Stimulated activated CD4-positive, alpha-beta T cell treated with anti-CD3 and anti-CD28 coated beads, Interleukin-15, amount 100 ng/mL, for 1 hour (primary cell): ENCODE data around the gene EPDR1.

Source experiments
- DNase-seq, 2 donors: peaks; one replicate each; pipeline ENCODE4 v3.0.0-alpha.2; 2020; ENCODE audit warnings: low read depth in 1 of 2, low spot score in 1 of 2

Gene EPDR1

GRCh38 chr7:37973915-37974314 lies 53.5 kb downstream of the EPDR1 start:
- DNase-seq = no peak

GRCh38 chr7:37974711-37975110 lies 54.3 kb downstream of the EPDR1 start:
- no peak for DNase-seq

DNA sequence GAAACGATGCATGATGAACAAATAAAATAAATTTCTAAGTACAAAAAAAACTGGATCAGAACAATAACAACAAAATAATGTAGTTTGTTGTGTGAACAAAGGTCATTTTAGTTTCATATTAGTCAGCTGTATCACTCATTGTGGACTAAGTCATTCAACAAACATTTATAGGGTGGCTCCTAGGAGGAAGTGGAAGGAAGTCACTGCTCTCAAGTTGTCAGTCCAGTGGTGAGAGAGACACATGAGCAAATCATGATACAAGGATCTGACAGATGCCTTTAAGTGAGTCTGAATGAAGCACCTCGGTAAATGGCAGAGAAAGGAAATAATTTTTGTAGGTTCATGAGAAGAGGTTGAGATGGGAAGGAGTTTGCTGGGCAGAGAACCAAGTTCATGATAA lies 56.8 kb downstream of the EPDR1 start:
- DNase-seq = no peak

DNA sequence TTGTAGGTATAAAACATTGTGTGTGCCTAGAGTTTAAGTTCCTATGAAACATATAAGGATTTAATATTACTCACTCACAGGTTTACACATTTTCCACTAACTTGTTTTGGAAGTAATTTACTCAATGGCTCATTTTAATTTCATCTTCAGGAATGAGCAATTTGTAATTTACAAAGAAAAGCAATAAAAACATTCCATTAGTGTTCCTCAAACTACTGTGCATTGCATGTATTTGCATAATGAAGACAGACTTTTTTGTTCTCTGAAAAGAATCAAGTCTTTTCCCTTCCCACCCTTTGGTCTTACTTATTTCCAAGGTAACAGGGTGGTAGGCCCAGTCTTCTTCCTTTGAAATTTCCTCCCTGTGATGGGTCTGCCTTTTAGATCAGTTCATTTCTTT lies 61.2 kb downstream of the EPDR1 start:
- no peak for DNase-seq

DNA sequence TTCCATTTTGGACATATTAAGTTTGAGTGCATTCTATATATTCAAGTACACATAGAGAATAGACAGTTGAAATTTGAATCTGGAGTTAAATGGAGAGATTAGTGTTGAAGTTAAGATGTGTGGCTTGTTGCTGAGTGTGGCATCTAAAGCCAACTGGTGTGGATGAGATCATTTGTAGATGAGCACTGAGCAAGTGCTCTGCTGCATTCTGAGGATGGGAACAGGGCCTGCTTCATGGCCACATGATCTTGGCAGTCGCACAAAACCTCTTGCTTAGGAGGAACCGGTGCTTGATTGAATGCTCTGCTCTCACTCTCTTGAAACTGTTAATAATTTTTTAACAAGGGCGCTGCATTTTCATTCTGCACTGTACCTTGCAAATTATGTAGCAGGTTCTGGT lies 62.0 kb downstream of the EPDR1 start:
- DNase-seq = no peak

DNA sequence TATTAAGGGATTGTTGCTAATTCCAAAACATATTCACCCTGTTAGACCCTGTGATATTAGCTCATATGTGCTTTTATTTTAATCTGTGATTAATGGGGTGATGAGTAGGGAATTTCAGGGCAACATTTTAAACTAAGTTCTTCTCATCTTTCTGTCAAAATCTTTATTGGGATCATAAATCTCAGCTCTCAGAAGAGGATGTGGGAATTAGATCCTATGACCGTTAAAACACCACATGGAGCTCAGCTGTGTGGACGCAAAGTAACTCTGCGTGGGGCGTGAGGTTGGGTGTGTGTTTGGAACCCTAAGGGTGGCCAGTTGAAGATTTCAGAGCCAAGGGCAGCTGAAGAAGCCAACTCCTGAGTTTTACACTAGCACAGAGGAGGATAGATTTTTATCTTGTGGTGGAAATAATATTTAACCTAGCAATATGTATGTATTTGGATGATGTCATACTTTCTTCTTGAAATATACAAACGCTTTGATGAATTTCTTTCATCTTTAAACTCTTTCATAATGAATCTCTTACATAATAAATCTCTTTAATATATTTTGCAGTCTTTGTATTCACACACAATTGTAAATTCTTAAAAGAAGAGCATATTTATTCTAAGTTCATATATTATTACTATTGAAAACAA lies 64.4 kb downstream of the EPDR1 start:
- no peak for DNase-seq

DNA sequence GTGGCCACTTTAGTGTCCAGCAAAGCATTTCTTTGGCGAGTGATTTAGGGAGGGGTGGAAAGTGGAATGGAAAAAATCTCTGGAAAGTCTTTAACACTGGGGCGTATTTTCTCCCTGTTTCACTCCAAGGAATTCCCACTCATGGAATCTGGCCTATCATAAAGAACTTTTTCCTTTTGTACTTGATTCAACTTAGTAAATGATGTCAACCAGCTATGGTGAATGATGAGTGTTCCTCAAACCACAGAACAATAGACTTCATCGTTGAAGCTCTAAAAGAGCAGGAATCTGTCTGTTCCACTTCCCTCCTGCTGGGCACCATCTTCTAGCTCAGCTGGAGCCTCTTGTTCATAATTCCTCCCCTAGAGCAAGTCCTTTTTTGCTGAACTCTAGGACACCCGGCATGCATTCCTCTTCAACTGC lies 66.5 kb downstream of the EPDR1 start:
- no peak for DNase-seq

- DNase-seq = no peak
These were observed 67.3 kb downstream of the EPDR1 start for GRCh38 chr7:37987732-37988131.

DNA sequence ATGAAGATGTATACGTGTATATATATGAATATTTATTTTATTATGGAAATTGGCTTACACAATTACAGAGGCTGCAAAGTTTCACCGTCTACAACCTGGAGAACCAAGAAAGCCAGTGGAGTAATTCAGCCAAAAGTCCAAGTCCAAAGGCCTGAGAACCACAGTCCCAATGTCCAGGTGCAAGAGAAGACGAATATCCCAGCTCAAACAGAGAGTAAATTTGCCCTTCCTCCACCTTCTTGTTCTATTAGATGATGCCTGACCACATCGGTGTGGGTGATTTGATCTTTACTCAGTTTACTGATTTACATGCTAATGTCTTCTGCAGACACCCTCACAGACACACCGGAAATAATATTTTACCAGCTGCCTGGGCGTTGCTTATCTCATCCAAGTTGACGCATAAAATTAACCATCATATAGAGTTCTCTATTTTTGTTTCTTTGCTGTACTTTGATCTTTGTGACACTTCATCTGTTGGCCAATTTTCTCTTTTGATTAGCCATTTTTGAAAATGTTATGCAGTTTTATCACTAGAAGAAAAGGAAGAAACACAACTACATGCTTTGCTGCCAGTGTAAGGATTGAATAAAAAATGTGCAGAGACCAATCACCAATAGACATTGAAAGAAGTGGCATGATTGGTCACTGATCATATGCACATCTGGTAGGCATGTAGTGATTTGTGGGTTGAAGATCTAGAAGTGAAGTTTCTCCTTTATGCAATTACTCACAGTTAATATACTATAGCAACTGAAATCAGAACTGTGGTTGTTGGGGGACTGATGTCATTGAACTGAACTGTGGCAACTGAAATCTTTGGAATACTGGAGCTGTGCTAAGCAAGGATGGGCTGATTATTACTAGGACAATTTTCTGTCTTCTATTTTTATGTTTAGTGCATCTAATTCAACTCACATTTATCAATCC lies 68.5 kb downstream of the EPDR1 start:
- no peak for DNase-seq

DNA sequence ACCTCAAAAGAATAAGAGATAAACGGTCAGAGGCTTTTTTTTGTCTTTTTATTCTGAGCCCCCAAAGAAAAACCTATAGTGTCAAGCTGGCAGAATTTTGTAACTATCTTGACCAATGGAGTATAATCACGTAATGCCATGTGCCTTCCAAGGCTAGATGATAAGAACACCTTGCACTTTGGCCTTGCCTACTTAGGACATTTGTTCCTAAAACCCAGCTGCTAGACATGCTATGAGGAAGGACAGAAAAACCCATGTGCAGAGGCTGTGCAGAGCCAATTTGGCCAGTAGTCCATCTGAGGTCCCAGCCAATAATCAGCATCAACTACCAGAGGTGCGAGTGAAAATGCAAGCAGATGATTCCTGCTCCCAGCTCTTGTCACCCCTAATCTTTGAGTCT lies 69.9 kb downstream of the EPDR1 start:
- no peak for DNase-seq

GRCh38 chr7:37993060-37993501 lies 72.6 kb downstream of the EPDR1 start:
- no peak for DNase-seq

- DNase-seq = no peak
These were observed 79.2 kb downstream of the EPDR1 start for GRCh38 chr7:37999673-38000072.

- no peak for DNase-seq
These were observed 79.8 kb downstream of the EPDR1 start for GRCh38 chr7:38000272-38000671.
